K562 (cell line): Measurements from ENCODE around the gene LDLRAD3. TPM values are rescaled to one million over a fixed set of nuclear protein-coding genes. Genes with fewer than 3 reads are reported as not detected.

Experiments used
- AFF4 ChIP-seq: sonication (generic); formaldehyde crosslinking; IDR thresholded peaks from 2 replicates; pipeline ENCODE4 v1.8.0; 2023; ENCODE audit warnings: mild to moderate bottlenecking, missing genetic modification reagents
- ATF7 ChIP-seq: fragments of 450-650 bp; IDR thresholded peaks from 2 replicates; pipeline ENCODE4 v1.7.1; 2014; ENCODE audit warnings: mild to moderate bottlenecking, moderate library complexity
- SMAD1 ChIP-seq: fragments of 150-350 bp; IDR thresholded peaks from 2 replicates; pipeline ENCODE4 v1.6.1; 2014; ENCODE audit warnings: low read length, low read depth; ENCODE audit not compliant: partially characterized antibody
- SNIP1 ChIP-seq: fragments of 450-650 bp; IDR thresholded peaks from 2 replicates; pipeline ENCODE4 v1.7.1; 2017; ENCODE audit warnings: low read depth, mild to moderate bottlenecking
- SRSF7 ChIP-seq: fragments of 200-400 bp; formaldehyde crosslinking; optimal IDR thresholded peaks from 2 replicates; pipeline ENCODE3; 2017; ENCODE audit warnings: mild to moderate bottlenecking, low read depth, low read length
- TRIM25 ChIP-seq: fragments of 450-650 bp; IDR thresholded peaks from 2 replicates; pipeline ENCODE4 v1.7.0; 2016; ENCODE audit warnings: borderline replicate concordance
- ZBTB17 ChIP-seq: fragments of 450-650 bp; formaldehyde crosslinking; IDR thresholded peaks from 2 replicates; pipeline ENCODE4 v1.4.0; 2020; ENCODE audit warnings: mild to moderate bottlenecking
- polyA plus RNA-seq, 8 experiments: library from polyadenylated mRNA; depleted of rRNA in 4 of 8; stranded (reverse) in 5 of 8; unstranded in 3 of 8; fragments of >200 nt; fragmentation: Nextera tagmentation in 2 of 8; fragmentation: Illumina TruSeq in 1 of 8; extraction: Ambion mirVana in 2 of 8; extraction: Trizol in 1 of 8; gene quantifications; 2 replicates each; pipeline versions ENCODE4 v1.2.1 to v1.2.3, GENCODE V29; 2011 to 2014; ENCODE audit warnings: inconsistent platforms in 1 of 8, missing spikeins in 1 of 8
- total RNA-seq, 7 experiments: library from RNA; depleted of rRNA in 6 of 7; stranded (reverse); fragments of >200 nt in 6 of 7; fragmentation: Illumina TruSeq in 2 of 7; extraction: Trizol in 2 of 7; gene quantifications; 2 replicates each; pipeline versions ENCODE4 v1.2.1 to v1.2.3, GENCODE V29; 2011 to 2021; ENCODE audit warnings: low replicate concordance in 1 of 7
- TF ChIP-seq, protein P1 (sequence below), 3 experiments: IDR thresholded peaks in 2 of 3; conservative IDR thresholded peaks in 1 of 3; 2 replicates each; pipeline ENCODE4 v1.5.1; 2011 to 2012; ENCODE audit warnings: low read length in 3 of 3, mild to moderate bottlenecking in 3 of 3, control low read depth in 2 of 3, improper control_type of control experiment in 1 of 3, inconsistent platforms in 1 of 3, low read depth in 1 of 3, mixed read lengths in 1 of 3, moderate library complexity in 1 of 3; ENCODE audit not compliant: insufficient read depth in 2 of 3

Gene LDLRAD3
- total and polyA plus RNA-seq, 9 of the 15 experiments (the other 6 are each of a cell fraction or from before 2014, with no cell fraction given), result 0.73 to 7.2 (median 3.5) TPM

DNA sequence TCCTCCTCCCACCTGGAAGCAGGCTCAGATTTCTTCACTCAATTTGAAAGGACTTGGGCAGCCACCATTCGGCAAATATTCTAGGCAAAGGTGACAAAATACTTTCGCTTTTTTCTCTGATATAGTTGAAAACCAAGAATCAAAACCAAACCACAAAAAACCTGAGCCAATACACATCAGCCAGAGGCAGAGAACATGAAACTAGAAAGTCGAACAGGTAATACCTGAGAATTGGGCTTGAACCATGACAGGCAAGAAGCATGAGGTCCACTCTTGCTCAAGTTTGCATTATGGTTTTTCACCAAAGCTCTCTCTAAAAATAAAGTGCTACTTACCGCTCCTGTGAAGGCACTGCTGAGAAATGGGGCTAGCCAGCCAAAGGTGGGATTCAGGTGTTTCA is 26.2 kb upstream of the LDLRAD3 start (continued):
- TF ChIP-seq AFF4 (CRISPR knock-in tag) (no peak), ATF7 (no peak), SRSF7 (no peak), TRIM25 (no peak), ZBTB17 (CRISPR knock-in tag) (no peak), SMAD1 (no peak), SNIP1 (no peak)
- TF ChIP-seq, protein P1, sequence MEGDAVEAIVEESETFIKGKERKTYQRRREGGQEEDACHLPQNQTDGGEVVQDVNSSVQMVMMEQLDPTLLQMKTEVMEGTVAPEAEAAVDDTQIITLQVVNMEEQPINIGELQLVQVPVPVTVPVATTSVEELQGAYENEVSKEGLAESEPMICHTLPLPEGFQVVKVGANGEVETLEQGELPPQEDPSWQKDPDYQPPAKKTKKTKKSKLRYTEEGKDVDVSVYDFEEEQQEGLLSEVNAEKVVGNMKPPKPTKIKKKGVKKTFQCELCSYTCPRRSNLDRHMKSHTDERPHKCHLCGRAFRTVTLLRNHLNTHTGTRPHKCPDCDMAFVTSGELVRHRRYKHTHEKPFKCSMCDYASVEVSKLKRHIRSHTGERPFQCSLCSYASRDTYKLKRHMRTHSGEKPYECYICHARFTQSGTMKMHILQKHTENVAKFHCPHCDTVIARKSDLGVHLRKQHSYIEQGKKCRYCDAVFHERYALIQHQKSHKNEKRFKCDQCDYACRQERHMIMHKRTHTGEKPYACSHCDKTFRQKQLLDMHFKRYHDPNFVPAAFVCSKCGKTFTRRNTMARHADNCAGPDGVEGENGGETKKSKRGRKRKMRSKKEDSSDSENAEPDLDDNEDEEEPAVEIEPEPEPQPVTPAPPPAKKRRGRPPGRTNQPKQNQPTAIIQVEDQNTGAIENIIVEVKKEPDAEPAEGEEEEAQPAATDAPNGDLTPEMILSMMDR (IDR thresholded peaks at IDR 0.05 in 2 of 3, conservative IDR thresholded peaks at IDR 0.05 in 1 of 3; ENCODE audit: insufficient read depth in 2 of 3, low read depth in 1 of 3, low read length in 3 of 3), result no peak
